ENCODE results near the gene DAAM1.

Gene DAAM1

DNA sequence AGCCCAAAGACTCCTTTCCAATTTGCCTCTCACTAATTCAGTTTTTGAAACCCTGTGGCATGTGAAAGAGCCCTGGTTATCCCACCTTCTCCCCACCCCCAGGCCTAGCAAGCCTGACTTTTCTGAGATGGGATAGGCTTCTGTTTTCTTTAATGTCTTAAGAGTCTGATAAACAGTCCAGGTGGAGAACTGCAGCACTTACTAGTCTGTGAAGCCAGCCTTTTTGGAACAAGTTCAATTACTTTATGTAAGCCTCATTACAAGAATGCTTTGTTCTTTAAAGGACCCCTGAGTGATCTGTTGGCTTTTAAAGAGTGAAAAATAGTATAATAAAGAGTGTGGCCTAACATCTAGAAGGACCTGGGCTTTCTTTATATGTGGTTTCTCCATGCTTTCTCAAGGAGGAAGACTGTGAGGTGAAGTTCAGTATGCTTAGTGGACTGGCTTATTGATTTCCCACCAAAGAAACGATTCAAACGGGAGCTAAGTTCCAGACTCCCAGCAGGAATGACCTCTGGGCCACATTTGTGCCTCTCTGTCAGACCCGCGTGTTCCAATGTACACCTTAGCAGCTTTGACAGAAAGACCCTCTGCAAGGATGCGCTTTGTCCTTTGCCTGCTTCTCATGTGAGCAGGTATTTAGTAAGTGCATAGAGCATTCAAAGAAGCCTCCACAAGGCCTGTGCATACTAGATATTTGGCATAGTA, 129.5 kb downstream of the DAAM1 start:
- no peak for DNase-seq
- in situ Hi-C loops (cut with HindIII; ENCODE audit: low pct_ligation_motif_present, low pct_unique_long_range_greater_than_20kb, low sequenced_read_pairs), result no loop called here

DNA sequence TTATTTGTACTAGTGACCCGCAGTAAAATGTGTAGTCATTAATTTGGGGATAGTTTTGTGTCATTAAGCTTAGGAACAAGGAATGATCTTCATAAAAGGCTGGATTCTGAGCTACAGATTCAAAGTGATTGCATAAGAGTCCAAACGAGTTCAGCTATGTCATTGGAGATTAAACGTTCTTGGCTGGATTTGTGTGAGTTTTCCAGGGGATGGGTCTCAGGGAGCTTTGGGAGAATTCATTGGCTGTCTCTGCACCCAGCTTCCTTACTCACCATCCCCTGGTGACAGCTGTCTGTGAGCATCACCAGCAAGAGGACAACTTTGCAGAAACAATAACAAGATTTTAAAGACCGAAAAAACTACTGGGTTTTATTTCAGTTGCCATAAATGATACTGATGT, 130.4 kb downstream of the DAAM1 start:
- DNase-seq, result no peak
- in situ Hi-C loops (cut with HindIII; ENCODE audit: low pct_ligation_motif_present, low pct_unique_long_range_greater_than_20kb, low sequenced_read_pairs), result no loop called here

GRCh38 chr14:59320361-59320760, 131.9 kb downstream of the DAAM1 start:
- in situ Hi-C loops (cut with HindIII; ENCODE audit: low pct_ligation_motif_present, low pct_unique_long_range_greater_than_20kb, low sequenced_read_pairs), result no loop called here
- no peak for DNase-seq

GRCh38 chr14:59320763-59321625, 132.5 kb downstream of the DAAM1 start:
- in situ Hi-C loops (cut with HindIII; ENCODE audit: low pct_ligation_motif_present, low pct_unique_long_range_greater_than_20kb, low sequenced_read_pairs), result no loop called here
- DNase-seq, result no peak

DNA sequence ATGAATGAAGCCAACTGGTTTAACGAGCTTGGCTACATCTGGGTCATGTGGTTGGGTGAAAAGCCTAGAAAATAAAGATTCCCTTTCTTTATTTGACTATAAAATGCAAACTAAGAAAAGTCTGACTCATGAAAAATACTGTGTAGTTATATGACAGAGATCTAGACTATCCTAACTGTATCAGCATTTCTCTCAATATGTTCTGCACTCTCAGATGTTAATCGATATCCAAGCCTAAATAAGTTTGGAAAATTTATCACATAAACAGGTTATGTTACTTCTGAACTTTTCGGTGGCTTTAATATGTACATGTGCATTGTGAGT, 133.1 kb downstream of the DAAM1 start:
- in situ Hi-C loops (cut with HindIII; ENCODE audit: low pct_ligation_motif_present, low pct_unique_long_range_greater_than_20kb, low sequenced_read_pairs), result no loop called here
- DNase-seq, result no peak

GRCh38 chr14:59325906-59326305, 137.4 kb downstream of the DAAM1 start:
- no peak for DNase-seq
- in situ Hi-C loops (cut with HindIII; ENCODE audit: low pct_ligation_motif_present, low pct_unique_long_range_greater_than_20kb, low sequenced_read_pairs), result no loop called here

DNA sequence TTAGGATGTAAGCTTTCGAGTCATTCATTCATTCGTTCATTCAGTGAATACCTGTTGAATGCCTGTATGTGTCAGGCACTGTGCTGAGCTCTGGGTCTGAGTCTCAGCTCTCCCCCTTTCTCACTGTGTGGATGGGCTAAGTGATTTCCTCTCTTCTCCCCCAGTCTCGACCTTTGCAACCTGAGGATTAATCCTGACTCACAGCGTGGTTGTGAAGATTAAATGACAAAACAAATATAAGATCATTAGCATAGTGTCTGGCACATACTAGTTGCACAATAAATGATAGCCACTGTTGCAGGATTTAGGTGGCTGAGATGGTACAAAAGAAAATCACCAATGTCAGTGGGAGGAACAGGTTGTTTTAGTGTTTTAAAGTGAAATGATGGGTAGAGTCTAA, 140.0 kb downstream of the DAAM1 start:
- DNase-seq, result no peak
- in situ Hi-C loops (cut with HindIII; ENCODE audit: low pct_ligation_motif_present, low pct_unique_long_range_greater_than_20kb, low sequenced_read_pairs), result no loop called here

DNA sequence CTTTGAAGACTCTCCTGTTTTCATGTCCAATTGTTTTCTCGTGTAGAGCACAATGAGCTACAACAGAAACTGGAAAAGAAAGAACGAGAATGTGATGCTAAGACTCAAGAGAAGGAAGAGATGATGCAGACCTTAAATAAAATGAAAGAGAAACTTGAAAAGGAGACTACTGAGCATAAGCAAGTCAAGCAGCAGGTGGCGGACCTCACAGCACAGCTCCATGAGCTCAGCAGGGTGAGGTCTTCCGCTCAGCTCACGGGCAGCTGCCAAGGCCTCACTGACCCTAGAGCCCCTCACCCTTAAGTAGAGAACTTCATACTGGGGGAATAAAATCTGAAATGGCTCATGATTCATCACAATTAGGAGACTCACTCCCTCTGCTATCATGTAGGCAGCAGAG, 142.0 kb downstream of the DAAM1 start:
- in situ Hi-C loops (cut with HindIII; ENCODE audit: low pct_ligation_motif_present, low pct_unique_long_range_greater_than_20kb, low sequenced_read_pairs), result no loop called here
- no peak for DNase-seq

GRCh38 chr14:59331217-59331616, 142.8 kb downstream of the DAAM1 start:
- no peak for DNase-seq
- in situ Hi-C loops (cut with HindIII; ENCODE audit: low pct_ligation_motif_present, low pct_unique_long_range_greater_than_20kb, low sequenced_read_pairs), result no loop called here

DNA sequence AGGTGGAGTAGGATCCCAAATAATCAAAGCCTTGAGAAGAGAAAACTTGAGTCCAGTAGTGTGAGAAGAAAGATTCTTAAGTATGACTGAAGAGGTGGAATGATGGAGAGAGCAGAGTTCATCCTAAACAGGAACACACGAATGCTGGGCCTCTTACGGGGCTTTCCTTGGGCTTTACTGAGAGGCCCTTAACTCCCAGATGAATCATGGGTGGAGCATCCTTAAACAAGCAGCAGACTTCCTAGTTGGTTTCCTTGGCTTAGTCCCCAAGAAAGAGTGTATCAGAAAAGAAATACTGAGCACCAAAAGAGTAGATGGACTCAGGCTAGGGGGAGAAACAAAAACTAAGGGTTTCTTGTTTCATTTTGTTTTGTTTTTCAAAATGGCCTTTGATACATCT, 144.3 kb downstream of the DAAM1 start:
- in situ Hi-C loops (cut with HindIII; ENCODE audit: low pct_ligation_motif_present, low pct_unique_long_range_greater_than_20kb, low sequenced_read_pairs), result no loop called here
- no peak for DNase-seq

DNA sequence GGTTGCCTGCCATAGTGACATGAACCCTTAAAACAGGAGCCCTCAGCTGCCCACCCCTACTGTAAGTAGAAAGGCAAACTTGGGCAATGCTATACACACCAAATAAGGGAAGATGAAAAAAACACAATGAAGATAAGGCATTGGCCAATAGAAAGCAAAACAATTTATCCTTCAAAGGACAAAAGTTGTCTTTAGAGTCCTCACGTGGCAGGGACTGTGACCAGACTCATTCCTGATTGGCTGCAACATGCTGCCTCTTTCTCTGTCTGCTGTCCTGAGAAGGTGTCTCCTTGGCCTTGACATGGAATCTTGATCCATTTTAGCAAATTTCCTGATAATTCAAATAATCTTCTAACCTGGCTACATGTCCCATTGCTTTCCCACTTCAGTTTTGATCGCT, 144.8 kb downstream of the DAAM1 start:
- DNase-seq, result no peak
- in situ Hi-C loops (cut with HindIII; ENCODE audit: low pct_ligation_motif_present, low pct_unique_long_range_greater_than_20kb, low sequenced_read_pairs), result no loop called here

GRCh38 chr14:59333668-59334067, 145.2 kb downstream of the DAAM1 start:
- peak; percentile 12 for DNase-seq
- in situ Hi-C loops (cut with HindIII; ENCODE audit: low pct_ligation_motif_present, low pct_unique_long_range_greater_than_20kb, low sequenced_read_pairs), result no loop called here

GRCh38 chr14:59334253-59334652, 145.8 kb downstream of the DAAM1 start:
- in situ Hi-C loops (cut with HindIII; ENCODE audit: low pct_ligation_motif_present, low pct_unique_long_range_greater_than_20kb, low sequenced_read_pairs), result no loop called here
- DNase-seq, result no peak

DNA sequence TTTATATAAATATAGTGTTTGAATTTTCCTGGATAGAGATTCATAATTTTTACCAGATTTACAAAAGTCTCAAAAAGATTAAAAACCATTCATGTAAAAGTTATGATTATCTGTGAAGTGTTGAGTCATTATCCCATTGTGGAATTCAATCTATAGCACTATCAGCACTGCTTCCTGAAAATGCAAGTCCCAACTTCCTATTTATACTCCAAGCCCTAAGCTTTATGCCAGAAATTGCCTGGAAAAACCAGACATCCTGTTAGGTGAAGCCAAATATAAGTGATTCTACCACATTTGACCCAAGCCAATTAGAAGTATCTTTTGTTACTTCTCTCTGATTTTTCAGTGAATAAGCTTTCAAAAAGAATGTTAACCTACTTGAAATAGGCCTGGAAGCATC, 147.6 kb downstream of the DAAM1 start:
- in situ Hi-C loops (cut with HindIII; ENCODE audit: low pct_ligation_motif_present, low pct_unique_long_range_greater_than_20kb, low sequenced_read_pairs), result no loop called here
- no peak for DNase-seq

GRCh38 chr14:59336706-59337105, 148.2 kb downstream of the DAAM1 start:
- in situ Hi-C loops (cut with HindIII; ENCODE audit: low pct_ligation_motif_present, low pct_unique_long_range_greater_than_20kb, low sequenced_read_pairs), result no loop called here
- no peak for DNase-seq

GRCh38 chr14:59337141-59337611, 148.7 kb downstream of the DAAM1 start:
- in situ Hi-C loops (cut with HindIII; ENCODE audit: low pct_ligation_motif_present, low pct_unique_long_range_greater_than_20kb, low sequenced_read_pairs), result no loop called here
- no peak for DNase-seq

- no peak for DNase-seq
- in situ Hi-C loops (cut with HindIII; ENCODE audit: low pct_ligation_motif_present, low pct_unique_long_range_greater_than_20kb, low sequenced_read_pairs), result no loop called here
These were observed 150.3 kb downstream of the DAAM1 start for GRCh38 chr14:59338761-59339160.

DNA sequence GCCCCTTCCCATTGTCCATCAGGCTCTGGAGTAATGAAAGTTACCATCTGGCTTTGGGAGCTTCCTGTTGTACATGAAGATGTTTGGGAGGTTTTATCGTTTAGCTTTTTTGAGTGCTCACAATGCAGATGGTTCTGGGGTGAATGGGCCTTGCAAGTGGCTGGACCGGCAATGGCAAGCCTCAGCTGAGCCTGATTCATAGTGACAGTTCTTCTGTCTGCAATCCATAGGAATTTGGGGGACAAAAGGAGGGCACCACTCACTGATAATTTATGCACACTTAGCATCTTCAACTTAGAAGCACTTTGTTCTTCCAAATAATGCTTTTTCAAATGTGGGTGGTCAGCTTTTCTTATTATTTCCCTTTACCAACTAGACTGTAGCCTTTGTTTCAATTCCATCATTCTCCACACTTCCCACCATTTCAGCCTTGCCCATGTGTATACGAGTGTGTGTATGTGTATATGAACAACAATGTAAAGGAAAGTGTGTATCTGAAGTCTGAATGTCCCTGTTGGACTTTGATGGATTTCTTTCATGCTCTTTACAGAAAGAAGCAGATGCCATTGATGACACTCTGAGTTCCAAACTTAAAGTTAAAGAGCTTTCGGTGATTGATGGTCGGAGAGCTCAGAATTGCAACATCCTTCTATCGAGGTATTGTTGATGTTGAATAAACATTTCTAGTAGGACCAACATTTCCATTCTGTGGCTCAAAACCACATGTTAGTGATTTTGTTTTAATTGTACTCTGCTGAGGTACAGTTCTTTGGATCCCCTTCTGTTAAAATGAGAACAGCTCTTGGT, 151.3 kb downstream of the DAAM1 start:
- in situ Hi-C loops (cut with HindIII; ENCODE audit: low pct_ligation_motif_present, low pct_unique_long_range_greater_than_20kb, low sequenced_read_pairs), result no loop called here
- DNase-seq, result no peak

GRCh38 chr14:59341858-59342477, 153.5 kb downstream of the DAAM1 start:
- DNase-seq, result no peak
- in situ Hi-C loops (cut with HindIII; ENCODE audit: low pct_ligation_motif_present, low pct_unique_long_range_greater_than_20kb, low sequenced_read_pairs), result no loop called here
